Forelimb muscle (tissue), 1 donor: Measurements from ENCODE around the gene TPBG. TPM values are rescaled to one million over a fixed set of nuclear protein-coding genes. Genes with fewer than 3 reads are reported as not detected.
"Not testable (repeated sequence)": the region's sequence is repeated elsewhere in the genome, so short reads cannot be mapped to it uniquely, and the experiment has no call there.

Experiments
- DNase-seq: peaks from one replicate; pipeline ENCODE4 v3.0.0-alpha.2; 2013; ENCODE audit warnings: low read depth
- polyA plus RNA-seq: library from polyadenylated mRNA; unstranded; fragments of 120-200 nt; gene quantifications from one replicate; pipeline ENCODE4 v1.2.1, GENCODE V29; 2013; ENCODE audit not compliant: insufficient read length

The TPBG gene
- polyA plus RNA-seq, 1 donor = 9.4 TPM

- no peak for DNase-seq
Measured at GRCh38 chr6:82374516-82374915, 10.9 kb downstream of the TPBG start.

DNA sequence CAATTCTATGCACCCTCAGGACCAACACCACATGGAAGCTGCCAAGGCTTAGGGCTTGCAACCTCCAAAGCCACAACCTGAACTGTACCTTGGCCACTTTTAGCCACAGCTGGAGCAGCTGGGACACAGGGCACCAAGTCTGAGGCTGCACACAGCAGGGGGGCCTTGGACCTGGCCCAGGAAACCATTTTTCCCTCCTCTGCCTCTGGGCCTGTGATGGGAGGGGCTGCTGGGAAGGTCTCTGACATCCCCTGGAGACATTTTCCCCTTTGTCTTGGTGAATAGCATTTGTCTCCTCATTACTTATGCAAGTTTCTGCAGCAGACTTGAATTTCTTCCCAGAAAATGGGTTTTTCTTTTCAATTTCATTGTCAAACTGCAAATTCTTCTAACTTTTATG is 13.0 kb downstream of the TPBG start:
- DNase-seq = no peak

DNA sequence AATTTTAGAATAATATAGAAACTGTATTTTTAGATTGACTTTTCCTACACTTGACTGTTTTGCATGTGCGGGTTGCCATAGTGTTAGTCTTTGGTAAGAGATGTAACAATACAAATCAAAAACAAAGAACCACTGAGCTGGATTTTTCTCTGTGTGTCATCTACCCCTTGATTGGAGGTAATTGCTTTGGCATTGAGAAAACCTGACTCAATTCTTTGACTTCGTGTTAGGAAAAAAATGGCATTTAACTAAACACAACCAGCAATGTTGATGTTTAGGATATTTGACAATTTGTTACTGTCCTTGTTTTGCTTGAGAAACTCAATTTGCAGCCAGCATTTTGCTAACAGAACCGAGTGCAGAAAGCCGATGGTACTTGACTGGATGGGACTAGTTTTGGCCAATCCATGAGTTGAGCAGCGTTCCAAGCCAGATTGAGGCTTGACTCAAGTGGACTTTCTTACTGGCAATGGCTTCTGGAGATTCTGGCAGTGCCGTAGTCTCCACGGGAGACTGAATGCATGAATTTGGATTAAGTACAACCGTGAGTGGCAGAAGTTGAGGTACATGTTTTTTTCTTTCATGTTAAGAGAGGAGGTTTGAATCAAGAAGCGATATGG is 17.1 kb downstream of the TPBG start:
- no peak for DNase-seq

GRCh38 chr6:82381278-82381677 is 17.7 kb downstream of the TPBG start:
- DNase-seq = no peak

GRCh38 chr6:82385102-82385501 is 21.5 kb downstream of the TPBG start:
- no peak for DNase-seq

DNA sequence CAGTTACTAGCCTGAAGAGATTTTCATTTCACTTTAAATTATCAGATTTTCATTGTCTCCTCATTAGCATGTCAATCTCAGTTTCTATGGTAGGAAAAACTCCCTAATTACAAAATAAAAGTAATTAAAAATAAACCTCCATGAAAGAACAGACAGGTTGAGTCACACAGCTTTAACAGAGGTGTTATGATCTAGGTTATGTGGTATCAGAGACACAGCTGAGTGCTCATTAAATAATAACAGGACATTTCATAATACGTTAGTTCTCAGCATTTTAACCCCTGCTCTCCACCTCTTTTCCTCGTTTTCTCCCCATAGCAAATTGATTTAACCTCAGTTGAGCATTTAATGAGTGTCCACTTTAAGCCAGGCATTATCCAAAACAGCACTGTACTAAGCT is 21.9 kb downstream of the TPBG start:
- DNase-seq = no peak

GRCh38 chr6:82385961-82386360 is 22.3 kb downstream of the TPBG start:
- DNase-seq = no peak

GRCh38 chr6:82394770-82395169 is 31.2 kb downstream of the TPBG start:
- not testable (repeated sequence) for DNase-seq

DNA sequence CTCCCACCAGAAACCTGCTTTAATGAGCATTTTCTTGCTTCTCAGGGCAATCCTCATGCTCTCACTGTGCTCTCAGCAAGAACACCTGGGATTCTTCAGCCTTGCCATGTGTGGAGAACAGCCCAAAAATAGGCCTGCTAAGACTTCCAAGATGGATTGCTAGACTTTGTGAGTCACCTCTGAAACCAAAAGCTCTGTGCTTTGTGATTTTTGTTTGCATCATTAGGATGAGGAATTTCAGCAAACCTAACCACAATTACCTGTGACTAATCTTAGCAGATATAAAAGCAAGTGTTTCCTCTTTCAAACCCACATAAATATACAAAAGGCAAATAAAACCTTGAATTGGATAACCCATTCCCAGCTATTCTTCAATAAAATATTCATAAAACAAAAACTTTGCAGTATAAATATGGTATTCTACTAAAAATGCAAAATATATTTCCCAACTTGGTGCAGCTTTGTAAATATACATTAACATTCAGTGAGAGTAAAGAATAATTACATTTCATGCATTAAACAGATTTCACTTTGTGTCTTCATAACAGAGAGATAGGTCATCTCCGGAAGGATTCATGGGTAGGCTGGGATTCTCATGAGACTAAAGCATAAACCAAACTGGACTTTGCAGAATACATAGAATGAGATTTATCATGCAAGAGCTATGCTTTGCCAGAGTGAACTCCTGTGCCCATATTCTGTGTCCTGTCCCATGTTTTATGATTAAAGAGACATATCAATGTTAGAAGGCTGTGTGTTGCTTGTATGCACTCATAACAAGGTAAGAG is 33.5 kb downstream of the TPBG start:
- DNase-seq = no peak

- no peak for DNase-seq
Measured at GRCh38 chr6:82397962-82398692, 34.5 kb downstream of the TPBG start.

DNA sequence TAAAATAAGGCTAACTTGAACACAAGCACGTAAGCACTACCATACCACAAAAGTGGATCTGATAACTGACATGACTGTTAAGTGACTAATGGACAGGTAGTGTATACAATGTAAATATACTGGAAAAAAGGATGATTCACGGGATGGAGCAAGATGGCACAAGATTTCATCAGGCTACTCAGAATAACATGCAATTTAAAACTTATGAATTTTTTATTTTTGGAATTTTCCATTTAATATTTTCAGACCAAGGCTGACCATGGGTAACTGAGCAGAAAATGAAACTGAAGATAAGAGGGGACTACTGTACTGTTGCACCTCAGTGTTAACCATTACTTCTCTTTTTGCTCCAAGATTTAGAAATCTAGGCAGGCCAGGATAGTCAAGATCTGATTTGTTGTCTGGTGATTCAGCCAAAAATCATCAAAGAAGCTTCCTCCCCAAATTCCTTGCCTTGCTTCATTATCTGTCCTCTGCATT is 45.4 kb downstream of the TPBG start:
- DNase-seq = no peak

DNA sequence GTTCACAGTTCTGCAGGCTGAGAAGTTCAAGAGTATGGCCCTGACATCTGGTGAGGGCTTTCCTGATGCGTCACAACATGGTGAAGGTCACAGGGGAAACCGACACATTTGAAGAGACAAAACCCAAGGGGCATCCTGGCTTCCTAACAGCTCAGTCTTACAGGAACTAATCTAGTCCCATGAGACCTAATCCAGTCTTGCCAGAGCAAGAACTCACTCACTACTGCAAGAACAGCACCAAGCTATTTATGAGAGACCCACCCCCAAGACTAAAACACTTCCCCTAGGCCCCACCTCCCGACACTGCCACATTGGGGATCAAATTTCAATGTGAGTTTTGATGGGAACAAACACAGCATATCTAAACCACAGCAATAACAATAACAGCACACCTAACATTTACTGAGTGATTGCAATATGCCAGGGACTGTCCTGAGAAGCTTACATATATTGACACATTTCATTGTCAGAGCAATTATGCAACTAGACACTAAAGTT is 46.6 kb downstream of the TPBG start:
- DNase-seq = no peak

DNA sequence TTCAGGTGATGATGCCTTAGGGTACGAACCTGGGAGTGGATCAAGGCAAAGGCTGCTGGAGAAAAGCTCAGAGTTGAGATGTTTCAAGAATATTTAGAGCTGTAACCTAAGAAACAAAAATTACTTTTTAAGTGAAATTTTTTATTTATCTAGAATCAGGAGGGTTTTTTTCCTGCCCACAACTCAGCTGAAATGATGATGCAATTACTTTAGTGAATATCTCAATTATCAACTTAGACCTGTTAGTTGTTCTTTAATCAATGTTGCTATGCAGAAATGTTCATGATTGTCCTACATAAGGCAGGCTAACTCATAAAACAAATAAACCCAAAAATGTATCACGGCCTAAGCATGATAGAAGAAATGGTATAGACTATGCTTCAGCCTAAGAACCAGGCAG is 50.3 kb downstream of the TPBG start:
- no peak for DNase-seq

DNA sequence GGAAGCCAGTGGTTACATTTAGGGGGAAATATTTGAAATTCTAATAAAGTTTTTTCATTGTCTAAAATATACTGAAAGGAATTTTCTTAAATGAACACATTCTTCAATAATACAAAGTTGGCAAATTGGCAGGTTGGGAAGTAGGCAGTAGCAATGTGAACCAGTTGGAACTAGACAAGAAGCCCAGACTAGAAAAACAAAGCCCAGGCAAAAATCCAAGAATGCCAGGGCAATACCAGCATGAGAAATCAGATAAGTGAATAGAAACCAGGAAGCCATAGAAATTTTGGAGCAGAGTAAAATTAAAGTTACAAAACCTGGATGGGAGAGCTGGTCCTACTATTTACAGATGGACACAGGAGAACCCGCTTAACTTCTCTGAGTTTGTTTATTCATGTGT is 52.2 kb downstream of the TPBG start:
- no peak for DNase-seq

DNA sequence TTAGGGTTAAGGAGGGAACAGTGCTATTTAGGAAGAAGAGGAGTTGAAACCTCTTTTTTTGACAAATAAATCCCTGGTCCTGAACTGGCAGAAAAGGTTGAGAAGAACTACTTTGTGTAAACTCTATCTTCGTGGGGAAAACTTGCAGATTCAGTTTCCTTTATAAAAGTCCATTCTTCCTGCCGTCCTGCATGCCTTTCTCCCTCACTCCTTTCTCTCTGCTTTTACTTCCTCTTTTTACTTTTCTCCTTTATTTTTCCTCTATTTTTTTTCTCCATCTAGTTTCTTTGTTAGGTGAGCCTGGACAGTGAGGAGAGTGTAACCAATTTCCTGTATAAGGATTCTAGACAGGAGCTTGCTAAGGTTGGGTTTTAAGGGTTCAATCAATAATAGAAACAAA is 52.7 kb downstream of the TPBG start:
- DNase-seq = no peak

Other genes with a start within 250 kb of the TPBG start
- 34.0 TPM for gene IBTK, start 116.1 kb upstream of the TPBG start, polyA plus RNA-seq